NCI-H524 (cell line): Measurements from ENCODE around the gene PPP2R2C.
A peak's percentile ranks its signal among the peaks of the same experiment; 100 is the strongest.

ENCODE experiments used
- DNase-seq, 2 experiments: peaks; one replicate each; lab custom pipeline; 2025; lab: John Stamatoyannopoulos, UW

The PPP2R2C gene

GRCh38 chr4:6469144-6469543 lies 3.3 kb downstream of the PPP2R2C start:
- no peak for DNase-seq

GRCh38 chr4:6468376-6468775 lies 4.0 kb downstream of the PPP2R2C start:
- DNase-seq: no peak

GRCh38 chr4:6467600-6467999 lies 4.8 kb downstream of the PPP2R2C start:
- DNase-seq: no peak

GRCh38 chr4:6466756-6467381 lies 5.5 kb downstream of the PPP2R2C start:
- no peak for DNase-seq

- no peak for DNase-seq
These were observed 6.5 kb downstream of the PPP2R2C start for GRCh38 chr4:6465955-6466354.

- peak in 1 of 2 experiments; percentile 19 for DNase-seq
These were observed 7.4 kb downstream of the PPP2R2C start for GRCh38 chr4:6464842-6465588.

GRCh38 chr4:6463311-6464289 lies 8.8 kb downstream of the PPP2R2C start:
- DNase-seq: no peak

DNA sequence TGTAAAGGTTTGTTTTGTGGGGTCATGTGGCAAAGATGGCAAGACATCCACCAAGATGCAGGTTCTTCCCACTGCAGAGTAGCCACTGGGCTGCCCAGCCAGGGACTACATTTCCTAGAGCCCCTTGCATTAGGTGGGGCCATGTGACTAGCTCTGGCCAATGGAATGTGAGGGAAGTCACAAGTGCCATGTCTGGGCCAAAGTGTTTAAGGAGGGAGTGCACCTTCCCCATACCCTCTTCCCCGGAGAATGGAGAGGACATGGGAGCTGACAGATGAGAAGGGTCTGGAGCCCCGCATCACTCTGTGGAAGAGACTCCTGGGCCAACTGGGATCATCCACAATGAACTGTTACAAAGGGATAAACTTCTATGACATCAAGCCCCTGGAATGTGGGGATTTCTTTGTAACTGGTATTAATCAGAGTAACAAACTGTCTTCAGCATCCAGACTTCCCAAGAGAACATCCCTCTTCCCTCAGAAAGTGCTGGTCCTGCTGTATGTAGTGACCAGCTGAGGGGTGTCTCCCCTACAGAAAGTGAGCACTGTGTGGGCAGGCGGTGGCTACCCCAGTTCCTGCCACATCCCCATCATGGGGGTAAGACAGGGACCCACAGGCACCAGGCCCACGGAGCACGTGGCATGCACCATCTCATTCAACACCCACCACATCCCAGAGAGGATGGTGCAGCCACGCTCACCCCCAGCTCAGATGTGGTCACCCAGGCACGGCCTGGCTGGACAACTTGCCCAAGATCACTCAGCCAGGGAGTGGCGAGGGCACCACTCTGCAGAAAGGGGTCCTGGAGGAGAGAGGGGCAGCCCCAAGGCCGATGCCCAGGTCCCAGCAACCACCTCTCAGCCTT lies 10.9 kb downstream of the PPP2R2C start:
- no peak for DNase-seq

DNA sequence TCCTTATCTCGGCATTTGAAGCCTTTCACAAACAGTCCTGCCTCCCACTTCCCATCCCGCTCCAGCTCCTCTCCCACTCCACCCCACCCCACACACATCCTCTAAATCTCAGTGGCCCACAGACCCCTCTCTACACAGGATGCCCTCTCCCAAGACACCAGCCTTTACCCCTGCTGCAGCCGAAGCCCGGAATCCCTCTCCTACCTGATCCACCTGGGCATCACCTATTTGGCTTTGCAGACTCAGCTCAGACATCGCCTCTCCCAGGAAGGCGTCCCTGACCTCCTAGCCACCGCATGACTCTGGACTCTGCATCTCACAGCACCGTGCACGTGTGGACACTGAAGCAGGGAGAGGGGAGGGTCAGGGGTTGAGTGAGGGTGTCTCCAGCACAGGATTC lies 11.5 kb downstream of the PPP2R2C start:
- DNase-seq: no peak

DNA sequence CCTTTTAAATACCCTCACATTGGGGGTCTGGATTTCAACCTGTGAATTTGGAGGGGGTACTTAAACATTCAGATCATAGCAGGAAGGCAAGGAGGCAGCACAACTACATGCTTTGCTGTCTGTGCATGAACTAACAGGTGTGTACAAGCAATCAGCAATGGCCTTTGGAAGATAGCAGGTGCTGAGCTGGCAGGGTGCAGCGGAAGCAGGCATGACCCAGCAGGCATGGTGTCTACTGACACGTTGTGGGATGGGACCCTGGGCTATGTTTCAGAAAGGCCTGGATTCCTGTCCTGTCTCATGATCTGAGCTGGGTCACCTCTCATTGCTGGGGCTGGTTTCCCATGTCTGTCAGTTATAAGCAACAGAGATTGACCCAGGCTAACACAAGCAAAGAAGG lies 13.9 kb downstream of the PPP2R2C start:
- no peak for DNase-seq

GRCh38 chr4:6456450-6456849 lies 16.0 kb downstream of the PPP2R2C start:
- DNase-seq: no peak

DNA sequence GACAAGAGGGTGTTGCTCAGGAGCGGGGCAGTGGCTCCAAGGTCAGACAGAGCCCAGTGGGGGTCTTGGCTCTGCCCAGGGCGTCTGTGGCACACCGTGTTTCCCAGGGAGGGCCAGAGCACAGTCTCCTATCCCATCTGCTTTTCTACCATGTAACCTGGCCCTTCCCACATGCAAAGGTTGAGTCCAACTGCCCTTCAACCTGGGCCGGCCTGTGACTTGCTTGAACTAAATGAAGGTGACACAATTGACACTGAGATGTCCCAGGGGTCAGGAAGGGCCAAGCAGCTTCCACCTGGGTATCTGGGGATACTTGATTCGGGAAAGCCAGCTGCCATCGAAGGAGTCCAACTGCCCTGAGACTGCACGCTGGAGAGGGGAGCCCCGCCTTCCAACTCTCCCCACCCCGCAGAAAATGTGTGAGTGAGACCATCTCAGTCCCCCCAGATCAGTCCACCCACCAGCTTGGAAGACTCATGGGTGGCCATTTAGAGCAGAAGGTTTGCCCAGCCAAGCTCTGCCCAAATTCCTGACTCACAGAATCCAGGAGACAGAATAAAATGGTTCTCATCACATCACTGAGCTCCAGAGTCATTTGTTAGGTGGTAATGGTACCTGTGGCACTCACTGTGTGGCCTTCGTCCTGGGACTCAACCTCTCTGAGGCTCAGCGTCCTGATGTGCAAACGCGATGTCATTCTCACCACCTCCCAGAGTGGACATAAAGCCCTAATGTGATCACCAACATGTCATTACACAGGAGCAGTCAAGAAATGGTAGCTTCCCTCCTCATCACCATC lies 18.1 kb downstream of the PPP2R2C start:
- no peak for DNase-seq

GRCh38 chr4:6453688-6453990 lies 18.8 kb downstream of the PPP2R2C start:
- DNase-seq: no peak

- DNase-seq: no peak
These were observed 19.3 kb downstream of the PPP2R2C start for GRCh38 chr4:6452897-6453687.

DNA sequence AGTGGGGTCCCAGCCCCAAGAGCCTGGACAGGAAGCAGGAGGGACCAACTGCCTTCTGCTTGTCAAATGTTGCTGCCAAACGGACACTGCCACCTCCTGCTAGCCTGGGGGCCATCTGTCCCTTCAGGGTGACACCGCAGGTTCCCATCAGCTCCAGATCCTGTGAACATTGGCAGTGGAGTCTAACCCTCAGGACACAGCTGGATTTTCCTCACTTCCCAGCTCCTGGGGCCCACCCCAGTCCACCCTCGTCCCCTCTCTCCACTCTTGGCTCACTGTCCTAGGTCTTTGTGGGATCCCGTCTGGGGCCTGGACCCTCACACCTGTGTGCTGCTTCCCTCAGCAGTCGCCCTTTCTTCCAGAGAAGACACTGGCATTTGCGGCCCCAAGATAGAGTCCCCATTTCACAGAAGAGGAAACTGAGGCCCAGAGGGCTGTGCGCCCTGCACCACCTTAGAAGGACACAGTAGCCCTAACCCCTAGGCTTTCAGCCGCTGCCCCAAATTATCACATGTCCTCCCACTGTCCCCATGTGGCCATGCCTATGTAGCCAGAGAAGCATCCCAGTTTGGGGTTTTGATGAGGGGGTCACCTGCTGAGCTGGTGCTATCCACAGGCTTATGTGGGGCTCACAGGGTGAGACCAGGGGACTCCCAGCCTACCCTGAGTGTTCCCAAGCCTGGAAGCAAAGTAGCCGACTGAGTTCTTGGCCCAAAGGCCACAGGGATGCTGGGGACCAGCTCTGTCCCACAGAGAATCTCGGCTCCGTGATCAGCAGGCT lies 20.1 kb downstream of the PPP2R2C start:
- no peak for DNase-seq

- no peak for DNase-seq
These were observed 21.1 kb downstream of the PPP2R2C start for GRCh38 chr4:6451309-6451708.

DNA sequence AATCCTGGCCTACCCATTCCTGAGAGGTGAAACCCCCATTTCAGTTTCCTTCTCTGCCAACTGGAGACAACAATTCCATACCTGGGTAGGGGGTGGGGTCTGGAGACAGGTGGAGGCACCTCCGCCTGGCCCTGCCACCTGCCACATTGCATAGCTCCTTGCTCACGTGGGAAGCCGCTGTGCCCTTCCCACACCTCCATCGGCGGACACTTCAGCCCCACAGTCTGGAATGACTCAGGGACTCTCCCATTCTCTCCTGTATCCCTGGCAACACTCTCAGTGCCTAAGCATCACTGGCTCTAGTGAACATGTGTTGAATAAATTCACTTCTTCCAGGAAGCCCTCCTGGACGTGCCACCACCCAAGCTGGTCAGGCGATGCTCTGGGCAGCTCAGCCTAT lies 21.7 kb downstream of the PPP2R2C start:
- no peak for DNase-seq

GRCh38 chr4:6449746-6450369 lies 22.6 kb downstream of the PPP2R2C start:
- DNase-seq: no peak

- DNase-seq: no peak
These were observed 23.1 kb downstream of the PPP2R2C start for GRCh38 chr4:6449335-6449734.
